ENCODE measurements around the gene VRK1. TPM values are rescaled to one million over a fixed set of nuclear protein-coding genes. Genes with fewer than 3 reads are reported as not detected.

Gene VRK1
- total and polyA plus RNA-seq, 2 donors (not counting 1 experiment from before 2014, with no cell fraction given) = 10.3 to 28.2 TPM

DNA sequence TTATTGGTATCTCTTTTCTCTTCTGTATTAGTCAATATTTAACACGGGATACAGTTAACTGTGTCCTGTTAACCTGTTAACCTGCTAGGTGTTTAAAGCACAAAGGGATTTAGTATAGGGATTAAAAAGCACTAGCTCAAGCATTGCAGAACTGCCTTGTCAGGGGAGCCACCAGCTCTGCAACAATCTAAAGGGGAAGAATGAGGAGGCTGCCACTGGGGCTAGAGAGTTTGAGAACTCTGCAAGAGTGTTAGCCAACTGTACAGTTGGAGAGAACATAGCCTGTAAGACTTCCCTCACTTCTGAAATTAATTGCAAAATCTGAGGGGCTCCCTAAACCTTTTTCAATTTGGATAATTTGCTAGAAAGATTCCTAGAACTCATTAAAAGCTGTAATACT is 6.5 kb upstream of the VRK1 start:
- no peak overlapping the region for H3K4me3 ChIP-seq (ENCODE audit: control extremely low read depth in 1 of 5, extremely low read depth in 1 of 5, insufficient read depth in 1 of 5, low read depth in 2 of 5, low read length in 4 of 5)
- ATAC-seq (ENCODE audit: low read depth) = no peak
- H3K27me3 ChIP-seq (replicated peaks in 1 of 4; ENCODE audit: control extremely low read depth in 1 of 4, control insufficient read depth in 3 of 4, insufficient read depth in 4 of 4, low read length in 3 of 4) = peaks cover 0 to 23% (median 3%) of the 10 kb centered on the region in 4 experiments
- intact Hi-C loops (cut with micrococcal nuclease) = loop anchor here (10.0 kb wide), 1 partner anchor 1256 kb away; the partner anchor contains the start of gene GLRX5
- no peak overlapping the region for H3K4me3 Mint-ChIP-seq
- peaks cover 33% of the 10 kb centered on the region for H3K27me3 Mint-ChIP-seq
- no peaks in the 10 kb centered on the region for H3K36me3 ChIP-seq (replicated peaks in 1 of 2; ENCODE audit: control extremely low read depth in 1 of 2, control insufficient read depth in 1 of 2, extremely low read depth in 1 of 2, insufficient read depth in 2 of 2, low read length in 1 of 2)
- H3K27ac ChIP-seq (ENCODE audit: low read length in 2 of 2) = no peak overlapping the region
- no peak overlapping the region for H2AFZ ChIP-seq (ENCODE audit: insufficient read depth, low read depth, low read length, poor library complexity, severe bottlenecking)
- CTCF ChIA-PET = no interaction called here
- no peaks in the 10 kb centered on the region for H3K9me3 Mint-ChIP-seq (ENCODE audit: insufficient read depth)
- H3K9me3 ChIP-seq (ENCODE audit: control extremely low read depth in 1 of 3, control insufficient read depth in 2 of 3, insufficient read depth in 1 of 3, low read length in 2 of 3) = no peaks in the 10 kb centered on the region
- H3K4me1 Mint-ChIP-seq = no peaks in the 10 kb centered on the region
- TF ChIP-seq, protein P1, sequence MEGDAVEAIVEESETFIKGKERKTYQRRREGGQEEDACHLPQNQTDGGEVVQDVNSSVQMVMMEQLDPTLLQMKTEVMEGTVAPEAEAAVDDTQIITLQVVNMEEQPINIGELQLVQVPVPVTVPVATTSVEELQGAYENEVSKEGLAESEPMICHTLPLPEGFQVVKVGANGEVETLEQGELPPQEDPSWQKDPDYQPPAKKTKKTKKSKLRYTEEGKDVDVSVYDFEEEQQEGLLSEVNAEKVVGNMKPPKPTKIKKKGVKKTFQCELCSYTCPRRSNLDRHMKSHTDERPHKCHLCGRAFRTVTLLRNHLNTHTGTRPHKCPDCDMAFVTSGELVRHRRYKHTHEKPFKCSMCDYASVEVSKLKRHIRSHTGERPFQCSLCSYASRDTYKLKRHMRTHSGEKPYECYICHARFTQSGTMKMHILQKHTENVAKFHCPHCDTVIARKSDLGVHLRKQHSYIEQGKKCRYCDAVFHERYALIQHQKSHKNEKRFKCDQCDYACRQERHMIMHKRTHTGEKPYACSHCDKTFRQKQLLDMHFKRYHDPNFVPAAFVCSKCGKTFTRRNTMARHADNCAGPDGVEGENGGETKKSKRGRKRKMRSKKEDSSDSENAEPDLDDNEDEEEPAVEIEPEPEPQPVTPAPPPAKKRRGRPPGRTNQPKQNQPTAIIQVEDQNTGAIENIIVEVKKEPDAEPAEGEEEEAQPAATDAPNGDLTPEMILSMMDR (IDR thresholded peaks at IDR 0.05) = no peak
- no peak for TF ChIP-seq EZH2 (IDR thresholded peaks at IDR 0.05; ENCODE audit: borderline replicate concordance, insufficient read depth, low read depth, low read length, poor library complexity, severe bottlenecking)
- no peaks in the 10 kb centered on the region for H4K20me1 ChIP-seq (ENCODE audit: control insufficient read depth, insufficient read depth, low read length, poor library complexity, severe bottlenecking)
- no peak overlapping the region for H3K9ac ChIP-seq (ENCODE audit: low read length)
- no peak overlapping the region for H3K27ac Mint-ChIP-seq
- WGBS (ENCODE audit: insufficient coverage) = no CpG with 5 or more reads among the region's 1 CpG
- no peak overlapping the region for H3K4me2 ChIP-seq (replicated peaks; ENCODE audit: low read depth, low read length, poor library complexity, severe bottlenecking)
- no peaks in the 10 kb centered on the region for H3K4me1 ChIP-seq (ENCODE audit: control insufficient read depth in 2 of 2, insufficient read depth in 2 of 2, low read length in 2 of 2)
- no peak for DNase-seq
- H3K79me2 ChIP-seq (ENCODE audit: control insufficient read depth, insufficient read depth, low read length) = no peaks in the 10 kb centered on the region
- POLR2A ChIA-PET = no interaction called here

DNA sequence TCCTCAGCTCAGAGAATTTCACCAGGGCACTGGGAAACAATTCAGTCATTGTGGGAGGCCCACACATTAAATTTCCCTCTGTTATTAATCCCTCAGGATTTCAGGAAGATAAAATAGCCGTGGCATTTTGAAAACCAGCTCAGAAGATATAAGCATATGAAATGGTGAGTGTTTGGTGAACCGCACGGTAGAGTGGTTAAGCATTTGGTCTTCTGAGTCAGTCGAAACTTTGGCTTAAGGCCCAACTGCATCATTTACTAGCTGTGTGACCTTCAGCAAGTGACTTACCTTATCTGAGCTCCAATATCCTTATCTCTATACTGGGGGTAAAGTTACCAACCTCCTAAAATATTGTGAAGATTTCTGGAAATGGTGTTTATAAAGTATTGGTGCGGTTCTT is 5.2 kb upstream of the VRK1 start:
- no peaks in the 10 kb centered on the region for H3K9me3 Mint-ChIP-seq (ENCODE audit: insufficient read depth)
- H3K9me3 ChIP-seq (ENCODE audit: control extremely low read depth in 1 of 3, control insufficient read depth in 2 of 3, insufficient read depth in 1 of 3, low read length in 2 of 3) = no peaks in the 10 kb centered on the region
- TF ChIP-seq EZH2 (IDR thresholded peaks at IDR 0.05; ENCODE audit: borderline replicate concordance, insufficient read depth, low read depth, low read length, poor library complexity, severe bottlenecking) = no peak
- TF ChIP-seq, protein P1 (IDR thresholded peaks at IDR 0.05) = no peak
- H3K27ac ChIP-seq (ENCODE audit: low read length in 2 of 2) = no peak overlapping the region
- H3K4me1 ChIP-seq (ENCODE audit: control insufficient read depth in 2 of 2, insufficient read depth in 2 of 2, low read length in 2 of 2) = peaks cover 0 to 2% of the 10 kb centered on the region in 2 donors
- no peak overlapping the region for H3K4me2 ChIP-seq (replicated peaks; ENCODE audit: low read depth, low read length, poor library complexity, severe bottlenecking)
- H3K27ac Mint-ChIP-seq = no peak overlapping the region
- DNase-seq = no peak
- peaks cover 24% of the 10 kb centered on the region for H3K27me3 Mint-ChIP-seq
- no peak overlapping the region for H3K9ac ChIP-seq (ENCODE audit: low read length)
- no peak overlapping the region for H2AFZ ChIP-seq (ENCODE audit: insufficient read depth, low read depth, low read length, poor library complexity, severe bottlenecking)
- H3K36me3 ChIP-seq (replicated peaks in 1 of 2; ENCODE audit: control extremely low read depth in 1 of 2, control insufficient read depth in 1 of 2, extremely low read depth in 1 of 2, insufficient read depth in 2 of 2, low read length in 1 of 2) = no peaks in the 10 kb centered on the region
- H3K4me3 Mint-ChIP-seq = no peak overlapping the region
- no peak for ATAC-seq (ENCODE audit: low read depth)
- H3K4me3 ChIP-seq (ENCODE audit: control extremely low read depth in 1 of 5, extremely low read depth in 1 of 5, insufficient read depth in 1 of 5, low read depth in 2 of 5, low read length in 4 of 5) = no peak overlapping the region
- 100% methylated on average over 2 of the region's 5 CpGs for WGBS (ENCODE audit: insufficient coverage)
- POLR2A ChIA-PET = no interaction called here
- intact Hi-C loops (cut with micrococcal nuclease) = loop anchor here (10.0 kb wide), 1 partner anchor 1257 kb away; the partner anchor contains the start of gene GLRX5
- H3K4me1 Mint-ChIP-seq = peaks cover 2% of the 10 kb centered on the region
- CTCF ChIA-PET = no interaction called here
- peaks cover 0 to 12% (median 2%) of the 10 kb centered on the region in 4 experiments for H3K27me3 ChIP-seq (replicated peaks in 1 of 4; ENCODE audit: control extremely low read depth in 1 of 4, control insufficient read depth in 3 of 4, insufficient read depth in 4 of 4, low read length in 3 of 4)
- no peaks in the 10 kb centered on the region for H3K79me2 ChIP-seq (ENCODE audit: control insufficient read depth, insufficient read depth, low read length)
- no peaks in the 10 kb centered on the region for H4K20me1 ChIP-seq (ENCODE audit: control insufficient read depth, insufficient read depth, low read length, poor library complexity, severe bottlenecking)
